SH-SY5Y (cell line): ENCODE data around the gene PFDN1.

ENCODE experiments used
- GATA2 ChIP-seq: IDR thresholded peaks from 2 replicates; pipeline ENCODE4 v1.6.1; 2011; ENCODE audit warnings: mild to moderate bottlenecking, low read depth, low read length
- GATA3 ChIP-seq: IDR thresholded peaks from 2 replicates; pipeline ENCODE4 v1.6.1; 2011; ENCODE audit warnings: low read depth, mild to moderate bottlenecking, low read length, moderate library complexity

- TF ChIP-seq GATA2 (no peak), GATA3 (no peak)
These were observed 8.1 kb upstream of the PFDN1 start for GRCh38 chr5:140311011-140311467.
